Esophagus squamous epithelium (tissue), 5 donors: ENCODE measurements around the gene SLC41A3. TPM values are rescaled to one million over a fixed set of nuclear protein-coding genes. Genes with fewer than 3 reads are reported as not detected.
"Not testable (repeated sequence)": the region's sequence is repeated elsewhere in the genome, so short reads cannot be mapped to it uniquely, and the experiment has no call there.

Source experiments
- DNase-seq: peaks from one replicate; lab custom pipeline; 2025; lab: John Stamatoyannopoulos, UW
- H3K27ac ChIP-seq, 4 donors: fragments of 200-600 bp; sonication (generic); one replicate each; pipeline ENCODE4 v1.5.1; 2016 to 2019; ENCODE audit warnings: mild to moderate bottlenecking in 1 of 4
- H3K27me3 ChIP-seq, 4 donors: fragments of 200-600 bp; sonication (generic); 1 replicate in 3 of 4; 2 replicates in 1 of 4; pipeline versions ENCODE4 v1.5.1 to v1.6.0; 2017 to 2021; ENCODE audit warnings: antibody characterized with exemption in 1 of 4
- H3K36me3 ChIP-seq, 3 donors: fragments of 200-600 bp; sonication (generic); one replicate each; pipeline ENCODE4 v1.5.1; 2016 to 2019
- H3K4me1 ChIP-seq, 3 donors: fragments of 200-600 bp; sonication (generic); one replicate each; pipeline ENCODE4 v1.5.1; 2017 to 2019
- H3K4me3 ChIP-seq, 4 donors: fragments of 200-600 bp; sonication (generic); 1 replicate in 3 of 4; 2 replicates in 1 of 4; pipeline ENCODE4 v1.5.1; 2016 to 2019; ENCODE audit warnings: mild to moderate bottlenecking in 2 of 4, moderate library complexity in 1 of 4
- H3K9me3 ChIP-seq, 3 donors: fragments of 200-600 bp; sonication (generic); one replicate each; pipeline ENCODE4 v1.5.1; 2016 to 2019
- POLR2A ChIP-seq, 4 donors: fragments of 450-650 bp; IDR thresholded peaks; one replicate each; pipeline ENCODE4 v1.6.1; 2017; ENCODE audit warnings: antibody characterized with exemption in 4 of 4, mild to moderate bottlenecking in 4 of 4, moderate library complexity in 3 of 4
- WGBS, 2 donors: methylation state at CpG; one replicate each; pipeline ENCODE4 v1.1.5; 2018; 5-methylcytosine and 5-hydroxymethylcytosine counted together
- intact Hi-C: fragments of 100-400 bp; cut with DNase I; formaldehyde crosslinking; loops from one replicate; pipeline ENCODE4 v1.15.0; 2022
- total RNA-seq, 4 donors: library from RNA; depleted of rRNA; stranded (reverse); fragments of >200 nt; gene quantifications; one replicate each; pipeline ENCODE4 v1.1.0, GENCODE V29; 2016
- TF ChIP-seq, protein P1 (sequence below), 6 experiments: fragments of 450-650 bp in 4 of 6; fragments of 200-600 bp in 2 of 6; sonication (generic) in 2 of 6; IDR thresholded peaks; one replicate each; pipeline ENCODE4 v1.5.1; 2016 to 2019; ENCODE audit warnings: antibody characterized with exemption in 6 of 6, mild to moderate bottlenecking in 4 of 6, moderate library complexity in 4 of 6
- donor health status: DM: yes; HTN: yes; CAD: no.

The SLC41A3 gene
- total RNA-seq, 4 donors from 2014 or later: 17.7 to 46.5 (median 20.4) TPM

- H3K9me3 ChIP-seq: peaks cover 0 to 12% (median 0%) of the 10 kb centered on the region in 3 donors
- H3K27me3 ChIP-seq: no peaks in the 10 kb centered on the region
- TF ChIP-seq, protein P1, sequence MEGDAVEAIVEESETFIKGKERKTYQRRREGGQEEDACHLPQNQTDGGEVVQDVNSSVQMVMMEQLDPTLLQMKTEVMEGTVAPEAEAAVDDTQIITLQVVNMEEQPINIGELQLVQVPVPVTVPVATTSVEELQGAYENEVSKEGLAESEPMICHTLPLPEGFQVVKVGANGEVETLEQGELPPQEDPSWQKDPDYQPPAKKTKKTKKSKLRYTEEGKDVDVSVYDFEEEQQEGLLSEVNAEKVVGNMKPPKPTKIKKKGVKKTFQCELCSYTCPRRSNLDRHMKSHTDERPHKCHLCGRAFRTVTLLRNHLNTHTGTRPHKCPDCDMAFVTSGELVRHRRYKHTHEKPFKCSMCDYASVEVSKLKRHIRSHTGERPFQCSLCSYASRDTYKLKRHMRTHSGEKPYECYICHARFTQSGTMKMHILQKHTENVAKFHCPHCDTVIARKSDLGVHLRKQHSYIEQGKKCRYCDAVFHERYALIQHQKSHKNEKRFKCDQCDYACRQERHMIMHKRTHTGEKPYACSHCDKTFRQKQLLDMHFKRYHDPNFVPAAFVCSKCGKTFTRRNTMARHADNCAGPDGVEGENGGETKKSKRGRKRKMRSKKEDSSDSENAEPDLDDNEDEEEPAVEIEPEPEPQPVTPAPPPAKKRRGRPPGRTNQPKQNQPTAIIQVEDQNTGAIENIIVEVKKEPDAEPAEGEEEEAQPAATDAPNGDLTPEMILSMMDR (IDR thresholded peaks at IDR 0.05): no peak
- TF ChIP-seq POLR2A (IDR thresholded peaks at IDR 0.05): no peak
- no peak overlapping the region for H3K27ac ChIP-seq
- DNase-seq: no peak
- 96 to 100% methylated on average over 1 to 4 of the region's 7 CpGs for WGBS, 2 donors
- H3K4me1 ChIP-seq: no peaks in the 10 kb centered on the region
- intact Hi-C loops: no loop called here
- H3K4me3 ChIP-seq: no peak overlapping the region
- H3K36me3 ChIP-seq: peaks cover 0 to 37% (median 7%) of the 10 kb centered on the region in 3 donors
Observed at GRCh38 chr3:126004692-126005091, 79.2 kb downstream of the SLC41A3 start.

DNA sequence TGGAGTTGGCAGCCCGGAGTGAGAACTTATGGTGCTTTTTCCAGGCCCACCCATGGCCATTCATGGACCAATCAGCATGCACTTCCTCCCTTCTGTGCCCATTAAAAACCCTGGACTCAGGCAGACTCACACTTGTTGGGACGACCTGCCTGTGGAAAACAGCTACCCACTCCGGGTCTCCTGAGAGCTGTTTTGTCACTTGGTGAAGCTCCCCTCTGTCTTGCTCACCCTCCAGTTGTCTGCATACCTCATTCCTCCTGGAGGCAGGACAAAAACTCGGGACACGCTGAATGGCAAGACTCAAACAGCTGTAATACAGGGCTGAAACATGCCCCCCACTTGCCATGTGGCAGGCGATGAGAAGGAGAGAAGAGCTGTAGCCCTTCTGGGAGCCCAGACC is 79.7 kb downstream of the SLC41A3 start:
- intact Hi-C loops: no loop called here
- WGBS, 2 donors: 90 to 95% methylated on average over 2 to 5 of the region's 6 CpGs

GRCh38 chr3:126003447-126004190 is 80.3 kb downstream of the SLC41A3 start:
- H3K4me3 ChIP-seq: no peak overlapping the region
- H3K4me1 ChIP-seq: no peaks in the 10 kb centered on the region
- no peaks in the 10 kb centered on the region for H3K27me3 ChIP-seq
- TF ChIP-seq POLR2A (IDR thresholded peaks at IDR 0.05): no peak
- TF ChIP-seq, protein P1 (IDR thresholded peaks at IDR 0.05): no peak
- H3K36me3 ChIP-seq: peaks cover 0 to 32% (median 7%) of the 10 kb centered on the region in 3 donors
- WGBS, 2 donors: 69 to 100% methylated on average over 1 to 6 of the region's 10 CpGs
- intact Hi-C loops: no loop called here
- H3K27ac ChIP-seq: no peak overlapping the region
- DNase-seq: no peak
- peaks cover 0 to 23% (median 0%) of the 10 kb centered on the region in 3 donors for H3K9me3 ChIP-seq

More for the DNA sequence above, 79.7 kb downstream of the SLC41A3 start:
- Histone ChIP-seq H3K27me3 (no peaks in the 10 kb centered on the region), H3K4me1 (no peaks in the 10 kb centered on the region), H3K4me3 (no peak overlapping the region), H3K27ac (no peak overlapping the region), H3K9me3 (peaks cover 0 to 17% (median 0%) of the 10 kb centered on the region in 3 donors), H3K36me3 (peaks cover 0 to 35% (median 7%) of the 10 kb centered on the region in 3 donors)
- no peak for DNase-seq
- no peak for TF ChIP-seq POLR2A (IDR thresholded peaks at IDR 0.05)
- TF ChIP-seq, protein P1 (IDR thresholded peaks at IDR 0.05): no peak

DNA sequence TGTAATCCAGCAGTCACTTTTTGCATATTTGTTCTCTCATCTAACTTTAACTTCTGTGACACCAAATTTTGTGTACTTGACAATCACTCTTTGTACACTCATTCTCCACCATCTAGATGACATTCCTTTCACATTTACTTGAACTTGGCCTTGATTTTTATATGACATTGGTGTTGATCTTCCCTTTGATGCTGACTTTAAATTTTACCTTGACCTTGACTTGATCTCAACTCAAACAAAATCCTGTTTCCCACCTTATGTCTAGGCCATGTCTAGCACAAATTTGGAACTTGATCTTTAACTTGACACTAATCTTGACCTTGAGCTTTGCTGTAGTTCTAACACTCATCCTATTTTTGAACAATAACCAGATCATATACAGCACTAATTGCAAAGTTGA is 81.7 kb downstream of the SLC41A3 start:
- no peak for TF ChIP-seq POLR2A (IDR thresholded peaks at IDR 0.05)
- TF ChIP-seq, protein P1 (IDR thresholded peaks at IDR 0.05): no peak
- Histone ChIP-seq H3K4me3 (no peak overlapping the region), H3K27ac (no peak overlapping the region), H3K4me1 (no peaks in the 10 kb centered on the region), H3K36me3 (peaks cover 0 to 17% (median 0%) of the 10 kb centered on the region in 3 donors), H3K9me3 (peaks cover 0 to 27% (median 0%) of the 10 kb centered on the region in 3 donors), H3K27me3 (no peaks in the 10 kb centered on the region)
- no peak for DNase-seq
- intact Hi-C loops: no loop called here

- peaks cover 0 to 27% (median 0%) of the 10 kb centered on the region in 3 donors for H3K9me3 ChIP-seq
- WGBS, 2 donors: 97 to 100% methylated on average over 1 to 3 of the region's 4 CpGs
- H3K36me3 ChIP-seq, DNase-seq, intact Hi-C loops, H3K4me1 ChIP-seq, H3K27me3 ChIP-seq, H3K4me3 ChIP-seq, H3K27ac ChIP-seq: not testable (repeated sequence)
Observed at GRCh38 chr3:125996751-125997150, 87.2 kb downstream of the SLC41A3 start.
